GM12872 (cell line): ENCODE results near the gene ORC6.

Experiments used
- TF ChIP-seq, protein P1 (sequence below): IDR thresholded peaks from 3 replicates; pipeline ENCODE4 v1.5.1; 2011; ENCODE audit warnings: low read depth, mild to moderate bottlenecking, low read length, moderate library complexity; ENCODE audit not compliant: insufficient read depth

The ORC6 gene

DNA sequence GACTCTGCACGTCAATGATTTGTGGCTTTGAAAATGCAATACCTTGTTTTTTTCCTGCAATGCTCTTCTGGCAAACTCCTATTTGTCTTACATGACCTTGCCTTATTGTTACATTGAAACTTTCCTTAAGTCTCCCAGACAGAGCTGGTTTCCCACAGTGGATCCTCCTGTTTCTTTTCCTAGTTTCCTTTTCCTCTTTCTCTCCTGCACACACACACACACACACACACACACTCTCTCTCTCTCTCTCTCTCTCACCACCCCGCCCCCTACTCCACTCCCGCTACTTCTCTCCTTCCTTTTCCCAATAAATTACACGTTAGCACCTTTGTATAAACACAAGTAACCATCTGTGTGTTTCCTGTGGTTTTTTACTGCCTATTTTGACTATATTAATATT lies 2.3 kb downstream of the ORC6 start:
- TF ChIP-seq, protein P1, sequence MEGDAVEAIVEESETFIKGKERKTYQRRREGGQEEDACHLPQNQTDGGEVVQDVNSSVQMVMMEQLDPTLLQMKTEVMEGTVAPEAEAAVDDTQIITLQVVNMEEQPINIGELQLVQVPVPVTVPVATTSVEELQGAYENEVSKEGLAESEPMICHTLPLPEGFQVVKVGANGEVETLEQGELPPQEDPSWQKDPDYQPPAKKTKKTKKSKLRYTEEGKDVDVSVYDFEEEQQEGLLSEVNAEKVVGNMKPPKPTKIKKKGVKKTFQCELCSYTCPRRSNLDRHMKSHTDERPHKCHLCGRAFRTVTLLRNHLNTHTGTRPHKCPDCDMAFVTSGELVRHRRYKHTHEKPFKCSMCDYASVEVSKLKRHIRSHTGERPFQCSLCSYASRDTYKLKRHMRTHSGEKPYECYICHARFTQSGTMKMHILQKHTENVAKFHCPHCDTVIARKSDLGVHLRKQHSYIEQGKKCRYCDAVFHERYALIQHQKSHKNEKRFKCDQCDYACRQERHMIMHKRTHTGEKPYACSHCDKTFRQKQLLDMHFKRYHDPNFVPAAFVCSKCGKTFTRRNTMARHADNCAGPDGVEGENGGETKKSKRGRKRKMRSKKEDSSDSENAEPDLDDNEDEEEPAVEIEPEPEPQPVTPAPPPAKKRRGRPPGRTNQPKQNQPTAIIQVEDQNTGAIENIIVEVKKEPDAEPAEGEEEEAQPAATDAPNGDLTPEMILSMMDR = no peak

DNA sequence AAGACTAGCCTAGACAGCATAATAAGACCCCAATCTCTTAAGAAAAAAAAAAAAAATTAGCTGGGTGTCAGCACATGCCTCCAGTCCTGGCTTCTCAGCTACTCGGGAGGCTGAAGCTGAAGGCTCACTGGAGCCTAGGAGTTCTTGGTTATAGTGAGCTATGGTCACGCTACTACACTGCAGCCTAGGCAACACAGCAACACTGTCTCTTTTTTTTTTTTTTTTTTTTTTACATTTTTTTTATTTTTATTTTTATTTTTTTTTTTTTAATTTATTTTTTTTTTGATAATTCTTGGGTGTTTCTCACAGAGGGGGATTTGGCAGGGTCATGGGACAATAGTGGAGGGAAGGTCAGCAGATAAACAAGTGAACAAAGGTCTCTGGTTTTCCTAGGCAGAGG lies 4.1 kb downstream of the ORC6 start:
- TF ChIP-seq, protein P1 = no peak

DNA sequence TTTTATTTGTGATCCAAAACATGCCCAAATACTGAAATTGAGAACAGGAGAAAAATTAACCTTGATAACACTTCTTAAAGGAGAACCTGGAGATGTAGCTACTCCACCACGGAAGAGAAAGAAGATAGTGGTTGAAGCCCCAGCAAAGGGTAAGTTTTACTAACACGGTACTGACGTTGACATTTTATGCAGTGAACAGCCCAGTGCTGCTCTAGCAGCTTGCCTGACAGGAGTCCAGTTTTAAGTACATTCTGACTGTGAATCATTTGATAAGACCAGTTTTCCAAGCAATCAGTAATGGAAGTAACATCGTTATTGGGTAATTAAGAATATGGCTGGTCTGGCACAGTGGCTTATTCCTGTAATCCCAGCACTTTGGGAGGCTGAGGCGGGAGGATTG lies 6.5 kb downstream of the ORC6 start:
- TF ChIP-seq, protein P1 = no peak

DNA sequence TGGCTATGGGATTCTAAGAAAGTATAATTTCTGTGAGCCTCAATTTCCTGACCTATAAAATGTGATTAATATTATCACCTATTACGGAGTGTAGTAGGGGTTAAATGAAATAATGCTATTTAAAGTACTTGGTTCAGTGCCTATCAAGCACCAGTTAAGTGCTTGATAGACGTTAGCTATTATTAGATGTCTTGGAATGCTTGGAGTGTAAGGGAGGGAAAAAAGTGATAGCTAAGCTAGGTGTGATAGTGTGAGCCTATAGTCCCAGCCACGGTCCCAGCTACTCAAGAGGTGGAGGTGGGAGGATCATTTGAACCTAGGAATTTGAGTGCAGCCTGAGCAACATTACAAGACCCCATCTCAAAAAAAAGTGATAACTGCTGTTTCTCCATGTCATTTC lies 7.5 kb downstream of the ORC6 start:
- TF ChIP-seq, protein P1 = no peak

DNA sequence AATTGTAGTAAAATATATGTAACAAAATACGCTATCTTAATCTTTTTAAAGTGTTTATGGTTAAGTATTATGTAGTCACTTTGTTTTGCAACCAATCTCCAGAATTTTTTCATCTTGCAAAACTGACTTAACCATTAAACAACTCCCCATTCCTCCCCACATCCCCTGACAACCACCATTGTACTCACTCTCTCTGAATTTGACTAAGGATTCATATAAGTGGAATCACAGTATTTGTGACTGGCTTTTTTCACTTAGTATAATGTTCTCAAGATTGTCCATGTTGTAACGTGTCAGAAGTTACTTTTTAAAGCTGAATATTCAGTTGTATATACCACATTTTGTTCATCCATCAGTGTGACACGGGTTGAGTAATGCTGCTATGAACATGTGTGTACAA lies 10.6 kb downstream of the ORC6 start:
- TF ChIP-seq, protein P1 = no peak

DNA sequence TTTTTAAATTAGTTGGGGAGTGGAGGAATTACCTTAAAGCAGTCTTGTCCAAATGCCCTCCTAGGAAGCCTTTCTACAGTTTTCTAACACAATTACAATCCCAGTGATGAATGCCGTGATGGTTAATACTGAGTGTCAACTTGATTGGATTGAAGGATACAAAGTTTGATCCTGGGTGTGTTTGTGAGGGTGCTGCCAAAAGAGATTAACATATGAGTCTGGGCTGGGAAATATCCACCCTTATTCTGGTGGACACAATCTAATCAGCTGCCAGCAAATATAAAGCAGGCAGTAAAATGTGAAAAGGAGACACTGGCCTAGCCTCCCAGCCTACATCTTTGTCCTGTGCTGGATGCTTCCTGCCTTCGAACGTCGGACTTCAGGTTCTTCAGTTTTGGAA lies 12.2 kb downstream of the ORC6 start:
- TF ChIP-seq, protein P1 = no peak

DNA sequence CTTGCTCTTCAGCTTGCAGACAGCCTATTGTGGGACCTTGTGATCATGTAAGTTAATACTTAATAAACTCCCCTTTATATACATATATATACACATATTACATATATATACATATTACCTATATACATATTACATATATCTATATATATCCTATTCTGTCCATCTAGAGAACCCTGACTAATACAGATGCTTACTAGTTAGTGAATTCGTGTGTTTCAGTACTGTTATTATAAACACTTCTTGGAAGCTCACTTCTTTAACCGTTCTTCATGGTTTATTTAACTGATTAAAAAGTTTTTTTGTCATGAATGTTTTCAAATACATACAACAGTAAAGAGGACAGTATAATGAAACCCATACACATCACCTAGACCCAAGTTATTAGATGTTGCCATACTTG lies 12.6 kb downstream of the ORC6 start:
- TF ChIP-seq, protein P1 = no peak

DNA sequence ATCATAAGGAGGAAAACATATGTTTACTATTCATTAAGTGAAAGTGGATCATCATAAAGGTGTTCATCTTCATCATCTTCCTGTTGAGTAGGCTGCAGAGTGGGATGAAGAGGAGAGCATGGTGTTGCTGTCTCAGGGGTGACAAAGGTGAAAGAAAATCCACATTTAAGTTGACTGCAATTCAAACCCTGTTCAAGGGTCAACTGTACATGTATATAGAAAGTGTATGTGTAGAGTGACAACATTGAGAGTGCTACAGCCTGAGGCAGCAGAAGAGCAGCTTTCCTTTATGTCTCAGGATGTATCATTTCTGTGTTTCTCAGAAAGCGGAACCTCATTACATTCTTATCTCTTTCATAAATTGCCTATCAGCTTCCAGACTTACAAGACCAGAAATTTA lies 17.2 kb downstream of the ORC6 start:
- TF ChIP-seq, protein P1 = no peak
